Neural crest cell (in vitro differentiated cells): ENCODE results near the gene KCNMA1. TPM values are rescaled to one million over a fixed set of nuclear protein-coding genes. Genes with fewer than 3 reads are reported as not detected.

Source experiments
- DNase-seq: peaks from one replicate; pipeline ENCODE4 v3.0.0; 2021; ENCODE audit warnings: low read depth, mixed read lengths, low spot score
- H3K27ac Mint-ChIP-seq: one replicate; pipeline ENCODE4 v1.8.0; 2021; ENCODE audit warnings: mild to moderate bottlenecking, mixed read lengths; ENCODE audit not compliant: unreplicated experiment
- H3K27me3 Mint-ChIP-seq: 2 replicates; pipeline ENCODE4 v1.8.0; 2021; ENCODE audit warnings: low read depth, mild to moderate bottlenecking, mixed read lengths
- H3K36me3 Mint-ChIP-seq: 2 replicates; pipeline ENCODE4 v1.8.0; 2021; ENCODE audit warnings: low read depth, mild to moderate bottlenecking, mixed read lengths
- H3K4me1 Mint-ChIP-seq: 2 replicates; pipeline ENCODE4 v1.8.0; 2021; ENCODE audit warnings: mixed read lengths
- H3K4me3 Mint-ChIP-seq: one replicate; pipeline ENCODE4 v1.8.0; 2021; ENCODE audit warnings: mild to moderate bottlenecking, mixed read lengths
- H3K9me3 Mint-ChIP-seq: 2 replicates; pipeline ENCODE4 v1.8.0; 2021; ENCODE audit warnings: mixed read lengths
- CTCF ChIP-seq: fragments of 200-600 bp; sonication (generic); conservative IDR thresholded peaks from 2 replicates; pipeline ENCODE4 v1.5.0; 2021; ENCODE audit warnings: antibody characterized with exemption, mild to moderate bottlenecking
- total RNA-seq: library from RNA; stranded (reverse); gene quantifications from 2 replicates; pipeline ENCODE4 v1.2.1, GENCODE V29; 2021

KCNMA1 gene
- total RNA-seq, 1 donor from 2014 or later: 1.7 TPM

GRCh38 chr10:77602913-77603533, 34.6 kb downstream of the KCNMA1 start:
- H3K4me1 Mint-ChIP-seq: peaks cover 9% of the 10 kb centered on the region
- no peaks in the 10 kb centered on the region for H3K9me3 Mint-ChIP-seq
- no peaks in the 10 kb centered on the region for H3K36me3 Mint-ChIP-seq
- H3K27me3 Mint-ChIP-seq: no peaks in the 10 kb centered on the region
- H3K4me3 Mint-ChIP-seq: no peak overlapping the region
- no peak for DNase-seq
- no peak for TF ChIP-seq CTCF
- no peak overlapping the region for H3K27ac Mint-ChIP-seq

- Mint-ChIP-seq H3K4me1 (peaks cover 9% of the 10 kb centered on the region), H3K27me3 (no peaks in the 10 kb centered on the region), H3K4me3 (no peak overlapping the region), H3K36me3 (no peaks in the 10 kb centered on the region), H3K9me3 (no peaks in the 10 kb centered on the region), H3K27ac (no peak overlapping the region)
- no peak for DNase-seq
- TF ChIP-seq CTCF: no peak
Observed at GRCh38 chr10:77602231-77602912, 35.2 kb downstream of the KCNMA1 start.

DNA sequence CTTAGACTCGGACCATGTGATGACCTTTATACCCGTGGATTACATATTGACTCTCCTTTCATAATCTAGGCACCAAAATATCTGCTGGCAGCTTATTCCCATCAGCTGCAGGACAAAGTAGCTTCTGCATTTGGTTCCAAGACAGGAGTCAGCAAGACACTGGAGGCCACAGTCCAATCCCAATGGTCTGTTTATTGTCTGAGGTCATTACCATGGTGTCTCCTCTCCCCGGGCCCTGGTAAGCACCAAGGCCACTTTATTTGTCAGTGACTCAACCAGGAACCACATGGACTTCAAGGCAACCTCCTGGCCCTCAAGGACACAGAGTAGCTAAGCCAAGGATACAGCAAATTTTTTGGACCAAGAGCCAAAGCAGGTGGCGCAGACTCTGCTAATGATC, 36.1 kb downstream of the KCNMA1 start:
- H3K9me3 Mint-ChIP-seq: no peaks in the 10 kb centered on the region
- H3K36me3 Mint-ChIP-seq: no peaks in the 10 kb centered on the region
- H3K4me1 Mint-ChIP-seq: peaks cover 9% of the 10 kb centered on the region
- H3K27me3 Mint-ChIP-seq: no peaks in the 10 kb centered on the region
- no peak for TF ChIP-seq CTCF
- H3K4me3 Mint-ChIP-seq: no peak overlapping the region
- DNase-seq: no peak
- no peak overlapping the region for H3K27ac Mint-ChIP-seq

- H3K27me3 Mint-ChIP-seq: no peaks in the 10 kb centered on the region
- DNase-seq: no peak
- no peak overlapping the region for H3K27ac Mint-ChIP-seq
- H3K4me1 Mint-ChIP-seq: peaks cover 9% of the 10 kb centered on the region
- no peak for TF ChIP-seq CTCF
- no peaks in the 10 kb centered on the region for H3K36me3 Mint-ChIP-seq
- H3K9me3 Mint-ChIP-seq: no peaks in the 10 kb centered on the region
- H3K4me3 Mint-ChIP-seq: no peak overlapping the region
Observed at GRCh38 chr10:77600640-77601039, 37.0 kb downstream of the KCNMA1 start.

DNA sequence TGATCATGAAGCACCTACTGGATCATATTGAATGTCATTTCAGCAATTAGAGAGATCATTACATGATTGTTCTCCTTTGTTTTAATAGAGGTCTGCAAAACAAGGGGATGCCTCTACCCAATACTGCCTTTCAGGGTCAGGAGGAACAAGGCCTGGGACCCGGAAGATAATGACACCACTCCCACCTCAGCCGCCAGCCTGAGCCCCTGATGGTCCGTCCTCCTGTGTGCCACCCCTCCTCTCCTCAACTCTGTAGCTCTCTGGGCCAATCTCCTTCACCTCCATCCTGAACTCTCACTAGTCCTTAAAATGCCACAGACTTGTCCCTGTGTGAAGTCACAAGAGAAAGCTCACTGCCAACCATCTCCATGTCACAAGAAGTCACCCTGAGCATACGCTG, 38.0 kb downstream of the KCNMA1 start:
- Mint-ChIP-seq H3K9me3 (no peaks in the 10 kb centered on the region), H3K27me3 (no peaks in the 10 kb centered on the region)

More for the DNA sequence above, 38.0 kb downstream of the KCNMA1 start:
- Mint-ChIP-seq H3K36me3 (no peaks in the 10 kb centered on the region), H3K4me1 (peaks cover 9% of the 10 kb centered on the region), H3K27ac (no peak overlapping the region), H3K4me3 (no peak overlapping the region)
- TF ChIP-seq CTCF: no peak
- no peak for DNase-seq
